HL-60 (cell line): ENCODE results near the gene EFHC1.

Experiments used
- DNase-seq, 2 experiments: peaks; one replicate each; pipeline ENCODE4 v3.0.0-alpha.2; 2010 to 2020; ENCODE audit warnings: low read depth in 1 of 2, low spot score in 1 of 2
- H3K27ac ChIP-seq: fragments of 250-450 bp; sonication (Bioruptor Pico); replicated peaks from 2 replicates; pipeline ENCODE4 v1.5.1; 2020; ENCODE audit warnings: mild to moderate bottlenecking, moderate library complexity
- H3K27me3 ChIP-seq: fragments of 250-450 bp; sonication (Bioruptor Pico); 2 replicates; pipeline ENCODE4 v1.5.1; 2021; ENCODE audit warnings: mild to moderate bottlenecking, moderate library complexity; ENCODE audit not compliant: insufficient read depth, poor library complexity, severe bottlenecking
- H3K4me3 ChIP-seq: replicated peaks from 2 replicates; pipeline ENCODE4 v1.5.1; 2011; ENCODE audit warnings: mild to moderate bottlenecking, control low read depth, low read length; ENCODE audit not compliant: insufficient read depth
- GABPA ChIP-seq: IDR thresholded peaks from 2 replicates; pipeline ENCODE4 v1.6.1; 2012; ENCODE audit warnings: low read depth
- POLR2AphosphoS5 ChIP-seq: IDR thresholded peaks from 2 replicates; pipeline ENCODE4 v1.6.1; 2012; ENCODE audit warnings: low read depth
- SPI1 ChIP-seq: IDR thresholded peaks from 2 replicates; pipeline ENCODE4 v1.6.1; 2012; ENCODE audit warnings: low read depth, mild to moderate bottlenecking, borderline replicate concordance
- TF ChIP-seq, protein P1 (sequence below): IDR thresholded peaks from one replicate; pipeline ENCODE4 v1.5.1; 2011; ENCODE audit warnings: low read length, control low read depth, inconsistent platforms; ENCODE audit not compliant: insufficient read depth
- TF ChIP-seq, protein P2 (sequence below): IDR thresholded peaks from 2 replicates; pipeline ENCODE4 v1.6.1; 2012; ENCODE audit warnings: low read depth; ENCODE audit not compliant: insufficient replicate concordance

The EFHC1 gene

DNA sequence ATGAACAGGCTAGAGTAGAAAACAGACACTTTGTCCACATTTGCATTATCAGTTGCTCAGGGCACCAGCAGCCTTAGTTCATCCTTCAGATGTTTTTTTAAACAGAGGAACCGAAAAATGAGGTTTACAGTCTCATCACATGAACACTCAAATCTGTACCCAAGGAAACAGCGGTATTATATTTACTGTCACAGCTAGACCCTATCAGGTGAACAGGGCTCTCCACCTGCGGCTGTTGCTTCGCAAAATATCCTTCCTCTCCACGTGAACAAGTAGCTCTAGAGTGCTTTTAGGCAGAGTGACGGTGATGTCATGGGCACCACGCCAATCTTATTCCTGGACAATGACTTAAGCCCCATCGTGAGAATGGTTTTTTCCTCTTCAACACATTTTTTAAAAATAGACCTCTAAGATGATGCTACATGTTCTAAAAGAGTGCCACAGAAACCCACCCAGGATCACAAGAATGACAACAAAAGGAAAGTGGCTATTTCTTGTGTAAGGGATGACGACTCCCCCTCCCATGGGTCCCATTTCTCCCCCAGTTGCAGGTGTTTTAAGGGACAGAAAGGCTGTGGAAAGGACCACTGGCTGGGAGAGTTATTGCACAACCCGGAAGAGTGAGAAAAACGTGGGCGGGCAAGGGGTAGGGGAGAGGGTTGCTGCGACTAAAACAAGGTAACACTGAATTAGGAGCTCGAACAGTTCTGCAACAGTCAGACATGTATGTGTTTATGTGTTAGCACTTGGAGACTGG, 77.7 kb downstream of the EFHC1 start:
- no peak for DNase-seq
- TF ChIP-seq POLR2AphosphoS5, result no peak
- no peak for TF ChIP-seq SPI1
- TF ChIP-seq, protein P1, sequence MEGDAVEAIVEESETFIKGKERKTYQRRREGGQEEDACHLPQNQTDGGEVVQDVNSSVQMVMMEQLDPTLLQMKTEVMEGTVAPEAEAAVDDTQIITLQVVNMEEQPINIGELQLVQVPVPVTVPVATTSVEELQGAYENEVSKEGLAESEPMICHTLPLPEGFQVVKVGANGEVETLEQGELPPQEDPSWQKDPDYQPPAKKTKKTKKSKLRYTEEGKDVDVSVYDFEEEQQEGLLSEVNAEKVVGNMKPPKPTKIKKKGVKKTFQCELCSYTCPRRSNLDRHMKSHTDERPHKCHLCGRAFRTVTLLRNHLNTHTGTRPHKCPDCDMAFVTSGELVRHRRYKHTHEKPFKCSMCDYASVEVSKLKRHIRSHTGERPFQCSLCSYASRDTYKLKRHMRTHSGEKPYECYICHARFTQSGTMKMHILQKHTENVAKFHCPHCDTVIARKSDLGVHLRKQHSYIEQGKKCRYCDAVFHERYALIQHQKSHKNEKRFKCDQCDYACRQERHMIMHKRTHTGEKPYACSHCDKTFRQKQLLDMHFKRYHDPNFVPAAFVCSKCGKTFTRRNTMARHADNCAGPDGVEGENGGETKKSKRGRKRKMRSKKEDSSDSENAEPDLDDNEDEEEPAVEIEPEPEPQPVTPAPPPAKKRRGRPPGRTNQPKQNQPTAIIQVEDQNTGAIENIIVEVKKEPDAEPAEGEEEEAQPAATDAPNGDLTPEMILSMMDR, result no peak
- TF ChIP-seq, protein P2, sequence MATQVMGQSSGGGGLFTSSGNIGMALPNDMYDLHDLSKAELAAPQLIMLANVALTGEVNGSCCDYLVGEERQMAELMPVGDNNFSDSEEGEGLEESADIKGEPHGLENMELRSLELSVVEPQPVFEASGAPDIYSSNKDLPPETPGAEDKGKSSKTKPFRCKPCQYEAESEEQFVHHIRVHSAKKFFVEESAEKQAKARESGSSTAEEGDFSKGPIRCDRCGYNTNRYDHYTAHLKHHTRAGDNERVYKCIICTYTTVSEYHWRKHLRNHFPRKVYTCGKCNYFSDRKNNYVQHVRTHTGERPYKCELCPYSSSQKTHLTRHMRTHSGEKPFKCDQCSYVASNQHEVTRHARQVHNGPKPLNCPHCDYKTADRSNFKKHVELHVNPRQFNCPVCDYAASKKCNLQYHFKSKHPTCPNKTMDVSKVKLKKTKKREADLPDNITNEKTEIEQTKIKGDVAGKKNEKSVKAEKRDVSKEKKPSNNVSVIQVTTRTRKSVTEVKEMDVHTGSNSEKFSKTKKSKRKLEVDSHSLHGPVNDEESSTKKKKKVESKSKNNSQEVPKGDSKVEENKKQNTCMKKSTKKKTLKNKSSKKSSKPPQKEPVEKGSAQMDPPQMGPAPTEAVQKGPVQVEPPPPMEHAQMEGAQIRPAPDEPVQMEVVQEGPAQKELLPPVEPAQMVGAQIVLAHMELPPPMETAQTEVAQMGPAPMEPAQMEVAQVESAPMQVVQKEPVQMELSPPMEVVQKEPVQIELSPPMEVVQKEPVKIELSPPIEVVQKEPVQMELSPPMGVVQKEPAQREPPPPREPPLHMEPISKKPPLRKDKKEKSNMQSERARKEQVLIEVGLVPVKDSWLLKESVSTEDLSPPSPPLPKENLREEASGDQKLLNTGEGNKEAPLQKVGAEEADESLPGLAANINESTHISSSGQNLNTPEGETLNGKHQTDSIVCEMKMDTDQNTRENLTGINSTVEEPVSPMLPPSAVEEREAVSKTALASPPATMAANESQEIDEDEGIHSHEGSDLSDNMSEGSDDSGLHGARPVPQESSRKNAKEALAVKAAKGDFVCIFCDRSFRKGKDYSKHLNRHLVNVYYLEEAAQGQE, result no peak
- no peak for TF ChIP-seq GABPA
- Histone ChIP-seq H3K27me3 (no peaks in the 10 kb centered on the region), H3K4me3 (no peak overlapping the region), H3K27ac (no peak overlapping the region)

DNA sequence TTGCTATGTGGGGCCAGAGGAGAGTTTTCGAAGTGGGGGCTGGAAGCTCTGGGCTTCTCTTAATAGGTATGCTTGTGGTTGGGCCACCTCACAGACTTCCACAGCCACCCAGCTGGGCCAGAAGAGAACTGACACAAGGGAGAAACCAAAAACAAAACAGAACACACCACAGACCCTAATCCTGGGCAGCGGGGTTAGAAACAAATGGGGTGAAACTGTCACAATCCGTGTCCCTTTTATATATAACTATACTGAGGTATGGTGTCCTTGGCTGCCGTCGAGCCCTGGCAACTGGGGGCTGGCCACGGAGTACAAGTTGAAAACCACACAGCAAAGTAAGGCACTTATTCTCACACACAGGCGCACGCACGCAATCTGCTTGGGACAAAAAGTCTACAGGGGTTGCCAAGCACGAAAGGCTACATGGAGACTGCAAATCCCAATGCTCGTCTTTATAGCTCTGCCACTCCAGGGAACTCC, 78.4 kb downstream of the EFHC1 start:
- Histone ChIP-seq H3K27ac (no peak overlapping the region), H3K4me3 (no peak overlapping the region), H3K27me3 (no peaks in the 10 kb centered on the region)
- TF ChIP-seq POLR2AphosphoS5 (no peak), SPI1 (no peak)
- TF ChIP-seq, protein P2, result no peak
- TF ChIP-seq, protein P1, result no peak
- no peak for DNase-seq

DNA sequence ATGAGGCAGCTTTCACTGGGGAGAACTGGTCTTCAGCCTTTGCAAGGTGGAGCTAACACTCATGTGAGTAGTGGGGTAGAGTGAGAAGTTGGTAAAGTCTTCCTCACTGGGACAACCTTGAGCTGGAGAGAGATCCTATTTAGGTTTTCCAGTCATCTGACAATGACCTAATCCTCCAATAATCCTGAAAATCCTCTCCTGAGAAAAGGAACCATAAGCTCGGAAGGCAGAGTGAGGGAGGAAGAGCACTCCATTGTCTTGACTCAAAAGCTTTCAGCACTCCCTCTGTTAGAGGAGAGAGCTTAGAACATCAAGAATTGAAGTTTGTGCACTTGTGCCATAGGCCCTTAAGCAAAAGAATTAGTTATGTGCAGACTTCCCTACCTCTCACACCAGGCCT, 78.9 kb downstream of the EFHC1 start:
- Histone ChIP-seq H3K27me3 (no peaks in the 10 kb centered on the region), H3K4me3 (no peak overlapping the region), H3K27ac (no peak overlapping the region)
- TF ChIP-seq, protein P2, result no peak
- TF ChIP-seq, protein P1, result no peak
- TF ChIP-seq SPI1 (no peak), POLR2AphosphoS5 (no peak), GABPA (no peak)
- no peak for DNase-seq
